NCI-H2107 treated with DMSO at 0.1 percent for 48 hours (cell line): Measurements from ENCODE around the gene C22orf23.

Experiments used
- DNase-seq: peaks from one replicate; lab custom pipeline; 2025; ENCODE audit not compliant: unreplicated experiment; lab: John Stamatoyannopoulos, UW

Gene C22orf23

GRCh38 chr22:37905534-37906363, 47.7 kb downstream of the C22orf23 start, which contains the start of gene MICALL1:
MICALL1 (plus strand) TSS chr22:37906297; CDS start chr22:37906423, 126 bp downstream.
- DNase-seq = no peak

GRCh38 chr22:37904572-37905533, 48.5 kb downstream of the C22orf23 start:
- DNase-seq = no peak

GRCh38 chr22:37898441-37899181, 54.8 kb downstream of the C22orf23 start:
- no peak for DNase-seq

- DNase-seq = no peak
These were observed 55.6 kb downstream of the C22orf23 start for GRCh38 chr22:37897807-37898206.

GRCh38 chr22:37896939-37897338, 56.5 kb downstream of the C22orf23 start:
- DNase-seq = no peak

- DNase-seq = no peak
These were observed 57.2 kb downstream of the C22orf23 start for GRCh38 chr22:37896181-37896592.

- no peak for DNase-seq
These were observed 58.3 kb downstream of the C22orf23 start for GRCh38 chr22:37894939-37895670.

- no peak for DNase-seq
These were observed 59.8 kb downstream of the C22orf23 start for GRCh38 chr22:37893583-37893983.
